ENCODE measurements around the gene ZNF501.

DNA sequence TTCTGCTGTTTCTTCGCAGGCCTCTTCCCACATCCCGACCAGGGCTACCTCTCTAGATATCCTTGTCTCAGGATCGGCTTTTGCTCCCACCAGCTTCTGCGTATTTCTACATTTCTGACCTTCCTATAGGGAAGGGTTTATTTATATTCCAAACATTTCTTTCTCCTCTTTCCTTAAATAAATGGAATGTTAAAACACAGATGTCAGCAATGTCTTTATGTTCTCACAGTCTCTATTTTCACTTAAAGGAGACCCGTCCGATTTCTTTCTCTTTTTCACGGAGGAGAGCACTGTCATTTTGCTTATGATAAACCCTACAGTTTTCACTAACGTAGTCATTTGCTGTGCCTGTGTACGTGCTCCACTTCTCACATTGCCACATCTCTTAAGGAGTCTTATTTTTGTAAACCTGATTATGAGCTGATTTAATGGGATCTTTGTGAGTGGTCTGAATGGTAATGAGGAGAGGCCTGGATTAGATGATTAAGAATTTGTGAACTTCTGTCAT lies 32.8 kb downstream of the ZNF501 start:
- TF ChIP-seq CTCF (IDR thresholded peaks at IDR 0.05) (no peak), RAD21 (IDR thresholded peaks at IDR 0.05; ENCODE audit: low read length) (no peak), POLR2AphosphoS5 (IDR thresholded peaks at IDR 0.05; ENCODE audit: low read depth, low read length) (no peak), SMC3 (IDR thresholded peaks at IDR 0.05; ENCODE audit: low read depth, low read length) (no peak), EP300 (IDR thresholded peaks at IDR 0.05; ENCODE audit: borderline replicate concordance in 1 of 2, low read depth in 1 of 2, low read length in 1 of 2) (no peak), JUND (IDR thresholded peaks at IDR 0.05) (no peak), FOXM1 (IDR thresholded peaks at IDR 0.05; ENCODE audit: low read depth) (no peak)
